Activated T-cell treated with anti-CD3 and anti-CD28 coated beads, Interleukin-2, amount 50 U/mL, for 48 hours (primary cell): ENCODE results near the gene GGN.
A peak's percentile ranks its signal among the peaks of the same experiment; 100 is the strongest.
"Not testable (repeated sequence)": the region's sequence is repeated elsewhere in the genome, so short reads cannot be mapped to it uniquely, and the experiment has no call there.

Source experiments
- DNase-seq, 2 experiments: peaks; one replicate each; pipeline ENCODE4 v3.0.0-alpha.2; 2020

GGN gene

DNA sequence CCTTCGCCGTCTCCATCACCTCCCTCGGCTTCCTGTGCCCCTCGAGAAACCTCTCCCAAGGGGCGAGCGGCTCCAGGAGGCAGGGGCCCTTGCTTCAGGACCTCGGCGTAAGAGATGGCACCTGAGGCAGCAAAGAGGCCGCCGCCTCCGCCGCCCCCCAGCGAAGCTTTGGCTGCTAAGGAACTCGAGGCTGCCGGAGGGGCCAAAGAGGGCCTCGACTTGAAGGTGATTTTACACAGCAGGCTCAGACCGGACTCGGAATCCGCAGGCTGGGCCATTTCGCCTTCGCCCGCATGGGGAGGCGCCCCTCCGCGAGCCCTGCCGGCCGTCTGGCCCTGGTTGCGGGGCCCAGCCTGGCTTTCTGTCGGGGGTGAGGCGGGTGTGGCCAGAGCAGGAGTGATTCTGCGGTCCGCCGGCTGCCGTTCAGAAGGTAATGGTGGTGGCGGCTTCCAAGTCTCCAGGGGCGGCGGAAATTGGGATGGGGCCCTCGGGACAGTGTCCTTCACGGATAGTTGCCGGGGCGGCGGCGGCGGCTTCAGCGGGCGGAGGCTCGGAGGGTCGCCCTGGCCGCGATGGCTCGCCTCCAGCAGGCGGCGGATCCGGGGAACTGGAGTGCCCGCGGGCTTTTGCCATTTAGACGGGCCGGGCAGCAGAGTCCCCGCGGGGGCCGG is 1.4 kb downstream of the GGN start:
- no peak for DNase-seq

GRCh38 chr19:38385804-38386257 is 2.0 kb downstream of the GGN start:
- DNase-seq, result peak in 1 of 2 experiments; percentile 44

DNA sequence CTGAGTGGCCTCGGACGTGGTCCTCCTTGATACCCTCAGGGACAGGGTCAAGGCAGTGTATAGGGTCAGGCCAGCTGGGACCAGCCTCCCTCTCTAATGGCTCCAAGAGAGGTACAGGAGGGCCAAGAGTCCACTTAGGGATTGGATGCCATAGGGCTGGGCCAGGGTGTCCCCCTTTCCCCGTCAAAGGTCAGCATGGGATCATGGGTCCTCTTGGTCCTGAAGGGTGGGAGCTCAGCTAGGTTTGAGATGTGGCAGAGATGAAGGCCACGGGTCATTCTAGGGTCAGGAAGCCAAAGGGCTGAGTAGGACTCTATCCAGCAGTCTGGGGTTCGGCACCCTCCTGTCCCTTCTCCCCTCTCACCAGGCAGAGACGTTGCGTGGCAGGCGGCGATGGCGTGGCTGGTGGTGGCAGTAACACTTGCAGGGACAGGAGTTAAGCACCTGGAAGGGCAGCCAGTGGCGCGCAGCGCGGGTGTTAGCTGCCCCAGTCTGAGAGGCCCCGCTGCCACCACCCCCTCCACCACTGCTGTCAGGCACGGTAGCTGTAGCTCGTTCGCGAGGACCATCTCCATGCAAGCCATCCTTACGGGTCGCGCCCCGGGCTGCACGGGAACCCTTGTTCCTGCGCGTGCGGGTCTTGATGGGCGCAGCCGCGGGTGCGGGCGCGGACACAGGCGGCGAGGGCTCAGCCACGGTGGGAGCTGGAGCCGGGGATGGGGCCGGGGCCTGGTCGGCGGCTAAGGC is 2.6 kb downstream of the GGN start:
- DNase-seq, result peak in 1 of 2 experiments; percentile 28

GRCh38 chr19:38384209-38385027 is 3.4 kb downstream of the GGN start:
- DNase-seq, result peak in 1 of 2 experiments; percentile 29

DNA sequence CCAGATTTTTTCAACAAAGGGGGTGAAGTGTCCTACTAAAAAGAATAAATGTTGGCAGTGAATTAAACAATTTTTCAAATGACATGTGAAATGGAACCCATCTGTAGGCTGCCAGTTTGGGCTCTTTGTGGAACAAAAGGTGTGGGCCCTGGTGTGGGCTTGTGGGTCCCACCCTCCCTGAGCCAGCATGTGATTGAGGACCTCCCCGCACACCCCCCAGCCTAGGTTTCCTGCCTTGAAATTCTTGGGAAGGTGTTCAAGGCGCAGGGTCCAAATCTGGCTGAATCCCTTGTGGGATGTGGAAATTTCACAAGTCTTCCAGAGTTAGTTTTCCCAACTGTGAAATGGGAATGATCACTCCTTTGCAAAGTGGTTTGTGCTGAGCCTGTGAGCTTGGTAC is 4.1 kb downstream of the GGN start:
- DNase-seq, result no peak

DNA sequence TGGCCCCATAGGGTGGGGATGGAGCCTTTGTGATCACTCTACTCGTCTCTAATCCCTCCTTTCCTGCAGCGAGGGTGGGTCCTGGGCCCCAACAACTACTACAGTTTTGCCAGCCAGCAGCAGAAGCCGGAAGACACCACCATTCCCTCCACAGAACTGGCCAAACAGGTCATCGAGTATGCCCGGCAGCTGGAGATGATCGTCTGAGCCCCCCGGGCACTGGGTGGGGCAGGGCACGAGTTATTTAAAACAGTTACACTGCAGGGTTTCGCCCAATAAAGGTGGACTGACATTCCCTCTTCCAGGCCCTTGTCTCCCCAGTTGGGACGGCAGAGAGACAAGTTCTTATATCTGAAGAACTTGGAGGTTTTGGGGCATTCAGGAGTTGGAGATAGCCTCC is 4.7 kb downstream of the GGN start:
- no peak for DNase-seq

- DNase-seq, result no peak
These were observed 6.7 kb downstream of the GGN start for GRCh38 chr19:38381138-38381537.

DNA sequence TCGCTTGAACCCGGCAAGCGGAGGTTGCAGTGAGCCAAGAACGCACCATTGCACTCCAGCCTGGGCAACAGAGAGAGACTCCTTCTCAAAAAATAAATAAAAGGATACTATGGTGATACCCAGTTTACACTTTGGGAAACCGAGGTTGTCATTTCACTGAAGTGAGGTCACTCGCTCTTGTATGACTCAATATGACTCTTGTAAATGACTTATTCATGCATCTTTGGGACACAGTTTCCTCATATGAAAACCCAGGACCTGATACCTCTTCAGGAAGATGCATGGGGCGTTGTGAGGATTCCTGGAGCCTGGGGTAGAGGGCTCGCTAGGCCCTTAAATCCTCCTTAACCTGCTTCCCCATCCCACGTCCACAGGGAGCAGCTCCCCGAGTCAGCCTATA is 9.0 kb downstream of the GGN start:
- no peak for DNase-seq

GRCh38 chr19:38377052-38377451 is 10.8 kb downstream of the GGN start:
- no peak for DNase-seq

DNA sequence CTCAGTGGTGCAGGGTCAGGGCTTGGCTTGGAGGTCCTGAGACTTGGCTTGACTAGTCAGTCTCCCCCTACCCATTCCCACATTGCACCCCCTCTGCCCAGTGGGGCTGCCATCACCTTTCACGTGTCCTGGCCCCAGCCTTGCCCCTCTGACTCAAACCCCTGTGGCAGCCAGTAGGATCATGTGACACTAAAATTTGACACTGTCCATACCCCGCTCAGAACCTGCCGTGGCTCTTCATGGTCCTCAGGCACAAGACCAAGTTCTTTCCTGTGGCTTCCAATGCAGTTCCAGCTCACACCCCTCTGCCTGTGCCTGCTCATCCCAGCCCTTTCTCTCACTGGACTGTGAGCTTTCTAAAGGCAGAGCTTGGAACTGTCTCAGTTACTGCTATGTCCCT is 11.3 kb downstream of the GGN start:
- DNase-seq, result no peak

DNA sequence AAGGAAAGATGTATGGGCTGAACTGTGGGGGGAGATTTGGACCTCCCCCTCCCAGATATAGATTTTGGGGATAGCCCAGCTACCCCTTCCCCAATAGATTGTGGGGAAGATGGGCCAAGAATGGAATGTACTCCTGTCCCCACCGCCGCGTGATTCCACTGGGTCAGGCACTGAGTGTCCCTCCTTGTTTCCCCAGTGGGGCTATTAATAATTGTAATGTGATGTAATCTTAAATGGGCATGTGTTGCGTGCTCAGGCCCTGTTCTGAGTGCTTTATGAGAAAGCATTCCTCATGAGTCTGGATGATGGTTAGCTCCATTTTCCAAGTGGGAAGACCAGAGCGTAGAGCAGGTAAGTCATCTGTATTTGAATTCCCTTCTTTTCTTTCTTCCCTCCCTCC is 12.1 kb downstream of the GGN start:
- no peak for DNase-seq

- no peak for DNase-seq
These were observed 12.7 kb downstream of the GGN start for GRCh38 chr19:38375098-38375493.

DNA sequence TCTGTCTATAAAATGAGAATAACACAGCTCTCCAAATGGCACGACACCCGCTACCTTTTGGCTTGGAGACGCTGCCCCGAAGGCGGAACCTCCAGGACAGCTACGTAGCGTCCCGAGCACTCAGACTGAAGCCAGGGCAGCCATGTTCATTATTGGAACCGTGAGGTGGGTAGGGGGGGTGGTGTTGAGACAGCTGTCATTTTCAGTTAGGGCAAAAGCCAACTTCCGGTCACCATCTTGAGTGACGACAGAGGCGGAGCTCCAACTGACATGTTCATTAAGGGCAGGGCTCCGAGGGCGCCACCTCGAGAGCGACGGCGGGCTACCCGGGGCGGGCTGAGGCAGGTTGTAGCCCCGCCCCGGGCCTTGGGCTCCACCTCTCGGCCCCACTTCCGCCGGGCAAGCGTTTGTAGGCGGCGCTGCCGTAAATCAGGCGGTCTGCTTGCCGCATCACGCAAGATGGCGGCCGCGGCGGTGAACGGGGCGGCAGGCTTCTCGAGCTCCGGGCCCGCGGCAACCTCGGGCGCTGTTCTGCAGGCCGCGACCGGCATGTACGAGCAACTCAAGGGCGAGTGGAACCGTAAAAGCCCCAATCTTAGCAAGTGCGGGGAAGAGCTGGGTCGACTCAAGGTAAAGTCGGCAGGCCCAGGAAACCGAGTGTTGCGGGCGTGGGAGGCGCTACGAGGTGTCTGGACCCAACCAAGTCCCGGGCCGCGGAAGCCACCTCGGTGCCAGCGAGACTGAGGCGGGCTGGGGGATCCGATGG is 13.3 kb downstream of the GGN start, which contains the start of gene PSMD8:
Gene PSMD8 (plus strand): TSS at position 240 of the 766 bp plus-strand sequence. CDS start 31 bp downstream, at position 271.
- DNase-seq, result peak; percentile 97 to 99

GRCh38 chr19:38373907-38374331 is 13.9 kb downstream of the GGN start:
- DNase-seq, result no peak

- no peak for DNase-seq
These were observed 16.8 kb downstream of the GGN start for GRCh38 chr19:38371081-38371480.

- no peak for DNase-seq
These were observed 17.5 kb downstream of the GGN start for GRCh38 chr19:38370299-38370698.

GRCh38 chr19:38369584-38369983 is 18.2 kb downstream of the GGN start:
- no peak for DNase-seq

DNA sequence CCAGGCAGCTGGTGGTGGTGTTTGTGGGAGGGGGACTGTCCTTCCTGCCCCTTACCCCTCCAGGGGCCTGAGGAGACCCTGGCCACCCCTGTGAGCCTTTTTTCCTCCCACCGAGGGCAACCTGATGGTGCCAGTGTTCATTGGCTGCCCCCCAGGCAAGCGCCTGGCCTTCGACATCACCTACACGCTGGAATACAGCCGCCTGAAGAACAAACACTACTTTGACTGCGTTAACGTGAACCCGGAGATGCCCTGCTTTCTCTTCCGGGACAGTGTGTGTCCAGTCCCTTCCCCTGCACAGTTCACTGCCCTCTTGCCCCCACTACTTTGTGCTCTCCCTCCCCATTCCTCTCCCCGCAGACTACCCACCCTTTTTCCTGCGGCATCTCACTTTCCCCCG is 20.8 kb downstream of the GGN start:
- DNase-seq, result no peak

GRCh38 chr19:38362946-38363688 is 24.7 kb downstream of the GGN start:
- not testable (repeated sequence) for DNase-seq

- DNase-seq, result peak; percentile 94
These were observed 25.5 kb downstream of the GGN start for GRCh38 chr19:38362076-38362945.

DNA sequence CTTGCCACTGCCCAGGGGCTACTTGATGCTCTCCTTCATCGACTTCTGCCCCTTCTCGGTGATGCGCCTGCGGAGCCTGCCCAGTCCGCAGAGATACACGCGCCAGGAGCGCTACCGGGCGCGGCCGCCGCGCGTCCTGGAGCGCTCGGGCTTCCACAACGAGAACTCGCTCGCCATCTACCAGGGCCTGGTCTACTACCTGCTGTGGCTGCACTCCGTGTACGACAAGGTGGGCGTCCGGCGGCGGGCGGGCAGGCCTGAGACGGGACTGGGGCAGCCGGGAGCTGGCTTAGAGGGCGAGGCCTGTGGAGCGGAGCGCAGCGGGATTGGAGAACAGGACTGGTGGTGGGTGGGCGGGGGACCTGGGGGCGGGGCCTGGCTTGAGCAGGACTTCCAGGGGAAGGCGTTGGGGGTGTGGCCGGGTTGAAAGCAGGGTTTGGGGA is 26.2 kb downstream of the GGN start:
- peak; percentile 84 to 85 for DNase-seq
